WTC11 (cell line): ENCODE data around the gene ALCAM.

ENCODE experiments used
- CREB1 ChIP-seq: sonication (generic); formaldehyde crosslinking; IDR thresholded peaks from 2 replicates; pipeline ENCODE4 v1.8.0; 2023; ENCODE audit warnings: mild to moderate bottlenecking, missing genetic modification reagents
- CTCF ChIP-seq: fragments of 200-600 bp; IDR thresholded peaks from 2 replicates; pipeline ENCODE4 v1.8.0; 2022; ENCODE audit warnings: antibody characterized with exemption
- GTF2I ChIP-seq: fragments of 250-450 bp; sonication (Bioruptor Pico); conservative IDR thresholded peaks from 2 replicates; pipeline ENCODE4 v1.4.0; 2021; ENCODE audit warnings: mild to moderate bottlenecking
- MAX ChIP-seq: sonication (generic); formaldehyde crosslinking; IDR thresholded peaks from 2 replicates; pipeline ENCODE4 v1.8.0; 2022; ENCODE audit warnings: mild to moderate bottlenecking, missing genetic modification reagents
- NR2C2 ChIP-seq: sonication (generic); formaldehyde crosslinking; IDR thresholded peaks from 2 replicates; pipeline ENCODE4 v1.8.0; 2022; ENCODE audit warnings: mild to moderate bottlenecking, missing genetic modification reagents
- RELA ChIP-seq: sonication (generic); formaldehyde crosslinking; IDR thresholded peaks from 2 replicates; pipeline ENCODE4 v1.8.1; 2022; ENCODE audit warnings: missing genetic modification reagents, mild to moderate bottlenecking, borderline replicate concordance
- ZBTB43 ChIP-seq: sonication (generic); formaldehyde crosslinking; IDR thresholded peaks from 2 replicates; pipeline ENCODE4 v1.8.1; 2023; ENCODE audit warnings: mild to moderate bottlenecking, missing genetic modification reagents
- TF ChIP-seq, protein P1 (sequence below): sonication (generic); formaldehyde crosslinking; IDR thresholded peaks from 2 replicates; pipeline ENCODE4 v1.8.1; 2022; ENCODE audit warnings: mild to moderate bottlenecking, missing genetic modification reagents, moderate library complexity, borderline replicate concordance
- TF ChIP-seq, protein P2 (sequence below): sonication (generic); formaldehyde crosslinking; conservative IDR thresholded peaks from 2 replicates; pipeline ENCODE4 v1.8.1; 2022; ENCODE audit warnings: mild to moderate bottlenecking, missing genetic modification reagents
- TF ChIP-seq, protein P3 (sequence below): sonication (generic); formaldehyde crosslinking; IDR thresholded peaks from 2 replicates; pipeline ENCODE4 v1.8.0; 2022; ENCODE audit warnings: mild to moderate bottlenecking, missing genetic modification reagents

- TF ChIP-seq CTCF (no peak), MAX (no peak), ZBTB43 (CRISPR knock-in tag) (no peak), GTF2I (CRISPR knock-in tag) (no peak), NR2C2 (CRISPR knock-in tag) (no peak), CREB1 (CRISPR knock-in tag) (no peak), RELA (CRISPR knock-in tag) (no peak)
- TF ChIP-seq, protein P1, sequence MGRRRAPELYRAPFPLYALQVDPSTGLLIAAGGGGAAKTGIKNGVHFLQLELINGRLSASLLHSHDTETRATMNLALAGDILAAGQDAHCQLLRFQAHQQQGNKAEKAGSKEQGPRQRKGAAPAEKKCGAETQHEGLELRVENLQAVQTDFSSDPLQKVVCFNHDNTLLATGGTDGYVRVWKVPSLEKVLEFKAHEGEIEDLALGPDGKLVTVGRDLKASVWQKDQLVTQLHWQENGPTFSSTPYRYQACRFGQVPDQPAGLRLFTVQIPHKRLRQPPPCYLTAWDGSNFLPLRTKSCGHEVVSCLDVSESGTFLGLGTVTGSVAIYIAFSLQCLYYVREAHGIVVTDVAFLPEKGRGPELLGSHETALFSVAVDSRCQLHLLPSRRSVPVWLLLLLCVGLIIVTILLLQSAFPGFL, result no peak
- TF ChIP-seq, protein P2, sequence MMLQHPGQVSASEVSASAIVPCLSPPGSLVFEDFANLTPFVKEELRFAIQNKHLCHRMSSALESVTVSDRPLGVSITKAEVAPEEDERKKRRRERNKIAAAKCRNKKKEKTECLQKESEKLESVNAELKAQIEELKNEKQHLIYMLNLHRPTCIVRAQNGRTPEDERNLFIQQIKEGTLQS, result no peak
- TF ChIP-seq, protein P3, sequence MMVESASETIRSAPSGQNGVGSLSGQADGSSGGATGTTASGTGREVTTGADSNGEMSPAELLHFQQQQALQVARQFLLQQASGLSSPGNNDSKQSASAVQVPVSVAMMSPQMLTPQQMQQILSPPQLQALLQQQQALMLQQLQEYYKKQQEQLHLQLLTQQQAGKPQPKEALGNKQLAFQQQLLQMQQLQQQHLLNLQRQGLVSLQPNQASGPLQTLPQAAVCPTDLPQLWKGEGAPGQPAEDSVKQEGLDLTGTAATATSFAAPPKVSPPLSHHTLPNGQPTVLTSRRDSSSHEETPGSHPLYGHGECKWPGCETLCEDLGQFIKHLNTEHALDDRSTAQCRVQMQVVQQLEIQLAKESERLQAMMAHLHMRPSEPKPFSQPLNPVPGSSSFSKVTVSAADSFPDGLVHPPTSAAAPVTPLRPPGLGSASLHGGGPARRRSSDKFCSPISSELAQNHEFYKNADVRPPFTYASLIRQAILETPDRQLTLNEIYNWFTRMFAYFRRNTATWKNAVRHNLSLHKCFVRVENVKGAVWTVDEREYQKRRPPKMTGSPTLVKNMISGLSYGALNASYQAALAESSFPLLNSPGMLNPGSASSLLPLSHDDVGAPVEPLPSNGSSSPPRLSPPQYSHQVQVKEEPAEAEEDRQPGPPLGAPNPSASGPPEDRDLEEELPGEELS (CRISPR knock-in tag), result no peak
These were observed 93.0 kb downstream of the ALCAM start for GRCh38 chr3:105459566-105460290.
